Stimulated activated CD4-positive, alpha-beta T cell treated with anti-CD3 and anti-CD28 coated beads, TNF-alpha, amount 100 ng/mL, for 48 hours (primary cell): Measurements from ENCODE around the gene SPIN4.
"Not testable (repeated sequence)": the region's sequence is repeated elsewhere in the genome, so short reads cannot be mapped to it uniquely, and the experiment has no call there.

Source experiments
- DNase-seq, 3 donors: peaks; one replicate each; pipeline ENCODE4 v3.0.0-alpha.2; 2020; ENCODE audit warnings: low read depth in 3 of 3

SPIN4 gene

DNA sequence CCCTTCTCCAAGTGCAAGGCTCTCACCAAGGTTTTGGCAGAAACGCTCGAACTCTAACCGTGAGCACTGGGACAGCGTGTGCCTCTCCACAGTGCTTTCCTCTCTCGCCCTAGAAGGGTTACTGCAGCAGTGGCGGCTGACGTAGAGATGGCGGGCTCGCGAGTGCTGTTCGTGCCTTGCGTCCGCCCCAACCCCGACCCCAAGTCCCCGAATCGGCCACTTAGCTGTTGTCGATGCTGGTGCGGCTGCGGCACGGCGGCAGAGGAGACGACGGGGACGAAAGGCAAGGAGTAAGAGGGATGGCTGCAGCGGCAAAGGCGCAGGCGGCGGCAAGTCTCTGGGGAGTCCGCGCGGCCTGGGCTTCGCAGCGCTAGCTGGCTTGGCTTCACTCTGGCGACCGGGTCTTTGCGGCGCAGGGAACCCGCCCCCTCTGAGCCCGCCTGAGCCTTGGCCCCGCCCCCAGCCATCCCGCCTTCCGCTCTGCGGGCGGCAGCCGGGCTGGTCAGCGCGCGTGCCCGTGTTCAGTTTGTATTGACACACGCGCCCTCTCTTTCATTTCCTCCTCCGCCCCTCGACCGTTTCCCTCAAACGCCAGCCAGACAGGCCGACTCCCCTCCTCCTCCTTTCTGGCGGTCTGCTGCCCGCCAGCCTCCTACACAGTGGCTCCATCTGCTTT is at the start of gene SPIN4:
SPIN4 (minus strand) TSS at position 392 of the 676 bp plus-strand sequence. CDS start 513 bp downstream, outside the sequence.
- peak; percentile 30 to 60 (median 47) for DNase-seq

- DNase-seq: no peak
Measured at GRCh38 chrX:63400340-63400739, 49.2 kb upstream of the SPIN4 start.

- no peak for DNase-seq
Measured at GRCh38 chrX:63394872-63395271, 43.7 kb upstream of the SPIN4 start.

DNA sequence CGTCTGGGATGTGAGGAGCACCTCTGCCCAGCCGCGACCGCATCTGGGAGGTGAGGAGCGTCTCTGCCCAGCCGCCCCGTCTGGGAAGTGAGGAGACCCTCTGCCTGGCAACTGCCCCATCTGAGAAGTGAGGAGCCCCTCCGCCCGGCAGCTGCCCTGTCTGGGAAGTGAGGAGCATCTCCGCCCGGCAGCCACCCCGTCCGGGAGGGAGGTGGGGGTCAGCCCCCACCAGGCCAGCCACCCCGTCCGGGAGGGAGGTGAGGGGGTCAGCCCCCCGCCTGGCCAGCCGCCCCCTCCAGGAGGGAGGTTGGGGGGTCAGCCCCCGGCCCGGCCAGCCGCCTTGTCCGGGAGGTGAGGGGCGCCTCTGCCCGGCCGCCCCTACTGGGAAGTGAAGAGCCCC is 42.0 kb upstream of the SPIN4 start:
- not testable (repeated sequence) for DNase-seq

- DNase-seq: no peak
Measured at GRCh38 chrX:63387411-63387810, 36.3 kb upstream of the SPIN4 start.

- not testable (repeated sequence) for DNase-seq
Measured at GRCh38 chrX:63384263-63384662, 33.1 kb upstream of the SPIN4 start.

GRCh38 chrX:63373012-63373411 is 21.9 kb upstream of the SPIN4 start:
- not testable (repeated sequence) for DNase-seq

DNA sequence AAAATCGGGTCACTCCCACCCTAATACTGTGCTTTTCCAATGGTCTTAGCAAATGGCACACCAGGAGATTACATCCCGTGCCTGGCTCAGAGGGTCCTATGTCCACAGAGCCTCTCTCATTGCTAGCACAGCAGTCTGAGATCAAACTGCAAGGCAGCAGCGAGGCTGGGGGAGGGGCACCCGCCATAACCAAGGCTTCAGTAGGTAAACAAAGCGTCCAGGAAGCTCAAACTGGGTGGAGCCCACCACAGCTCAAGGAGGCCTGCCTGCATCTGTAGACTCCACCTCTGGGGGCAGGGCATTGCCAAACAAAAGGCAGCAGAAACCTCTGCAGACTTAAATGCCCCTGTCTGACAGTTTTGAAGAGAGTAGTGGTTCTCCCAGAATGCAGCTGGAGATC is 16.6 kb upstream of the SPIN4 start:
- not testable (repeated sequence) for DNase-seq

GRCh38 chrX:63363788-63364187 is 12.7 kb upstream of the SPIN4 start:
- DNase-seq: no peak

- DNase-seq: no peak
Measured at GRCh38 chrX:63361494-63361893, 10.4 kb upstream of the SPIN4 start.

GRCh38 chrX:63354484-63354883 is 3.4 kb upstream of the SPIN4 start:
- no peak for DNase-seq

DNA sequence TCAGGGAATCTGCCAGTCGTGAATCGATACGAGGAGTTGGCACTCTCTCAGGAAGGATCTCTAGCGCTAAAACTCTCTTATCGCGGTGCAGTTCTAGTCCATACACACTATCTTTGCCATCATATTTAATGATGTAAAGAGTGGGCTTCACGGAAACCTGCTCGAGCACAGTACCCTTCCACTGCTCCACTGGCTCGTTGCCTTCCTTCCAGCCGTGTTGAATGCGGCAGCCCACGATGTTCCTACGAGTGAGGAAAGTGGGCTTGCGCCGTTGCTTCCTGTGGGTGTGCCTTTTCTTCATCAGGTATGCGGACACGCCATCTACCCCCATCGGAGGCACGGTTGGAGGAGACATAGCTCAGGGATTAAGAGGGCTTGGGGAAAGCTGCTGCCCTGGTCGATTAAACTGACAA is 661 bp downstream of the SPIN4 start:
- no peak for DNase-seq

GRCh38 chrX:63349307-63349706 is 1.8 kb downstream of the SPIN4 start:
- DNase-seq: no peak

DNA sequence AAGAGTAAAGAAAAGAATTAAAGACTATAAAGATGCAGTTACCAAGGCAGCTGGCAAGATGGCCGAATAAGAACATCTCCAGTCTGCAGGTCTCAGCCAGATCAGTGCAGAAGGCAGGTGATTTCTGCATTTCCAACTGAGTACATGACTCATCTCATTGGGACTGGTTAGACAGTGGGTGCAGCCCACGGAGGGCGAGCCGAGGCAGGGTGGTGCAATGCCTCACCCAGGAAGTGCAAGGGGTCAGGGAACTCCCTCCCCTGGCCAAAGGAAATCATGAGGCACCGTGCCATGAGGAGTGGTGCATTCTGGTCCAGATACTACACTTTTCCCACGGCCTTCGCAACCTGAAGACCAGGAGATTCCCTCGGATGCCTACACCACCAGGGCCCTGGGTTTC is 20.5 kb downstream of the SPIN4 start:
- DNase-seq: no peak

DNA sequence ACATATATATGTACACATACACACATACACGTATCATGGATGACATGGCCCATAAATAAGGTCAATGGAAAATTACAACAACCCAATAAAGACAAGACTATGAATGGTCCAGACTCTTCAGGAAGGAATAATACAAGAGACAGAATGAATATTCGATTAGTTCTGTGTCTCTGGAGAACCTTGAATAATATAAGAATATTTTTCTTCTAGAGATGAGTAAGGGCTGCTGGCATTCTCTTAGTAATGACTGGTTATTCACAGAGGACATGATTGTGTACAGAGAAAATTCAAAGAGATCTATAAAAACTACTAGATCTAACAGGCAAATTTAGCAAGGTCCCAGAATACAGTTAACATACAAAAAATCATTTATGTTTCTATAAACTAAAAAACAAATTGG is 23.3 kb downstream of the SPIN4 start:
- DNase-seq: no peak

GRCh38 chrX:63299596-63299995 is 51.5 kb downstream of the SPIN4 start:
- no peak for DNase-seq
